Ecto neural progenitor cell (in vitro differentiated cells): ENCODE results near the gene RASSF4.

ENCODE experiments used
- DNase-seq: peaks from one replicate; pipeline ENCODE4 v3.0.0-alpha.2; 2018; ENCODE audit warnings: low spot score

The RASSF4 gene

GRCh38 chr10:44947371-44948152 is 12.0 kb upstream of the RASSF4 start:
- peak; percentile 43 for DNase-seq

GRCh38 chr10:44948642-44949041 is 11.0 kb upstream of the RASSF4 start:
- DNase-seq: no peak

GRCh38 chr10:44949127-44949802 is 10.3 kb upstream of the RASSF4 start:
- peak; percentile 17 for DNase-seq

GRCh38 chr10:44949915-44950314 is 9.7 kb upstream of the RASSF4 start:
- peak; percentile 36 for DNase-seq

- DNase-seq: peak; percentile 24
Observed at GRCh38 chr10:44950326-44951225, 9.0 kb upstream of the RASSF4 start.

GRCh38 chr10:44951576-44952226 is 7.9 kb upstream of the RASSF4 start:
- DNase-seq: no peak

GRCh38 chr10:44952779-44953231 is 6.8 kb upstream of the RASSF4 start:
- peak; percentile 56 for DNase-seq

GRCh38 chr10:44954042-44954441 is 5.6 kb upstream of the RASSF4 start:
- no peak for DNase-seq

GRCh38 chr10:44954962-44955361 is 4.6 kb upstream of the RASSF4 start:
- DNase-seq: no peak

GRCh38 chr10:44955413-44956070 is 4.1 kb upstream of the RASSF4 start:
- peak; percentile 16 for DNase-seq

- no peak for DNase-seq
Observed at GRCh38 chr10:44956226-44956625, 3.4 kb upstream of the RASSF4 start.

GRCh38 chr10:44956717-44957706 is 2.6 kb upstream of the RASSF4 start:
- no peak for DNase-seq

GRCh38 chr10:44958196-44958897 is 1.3 kb upstream of the RASSF4 start:
- peak; percentile 32 for DNase-seq

- no peak for DNase-seq
Observed at GRCh38 chr10:44958898-44959246, 730 bp upstream of the RASSF4 start.

GRCh38 chr10:44960088-44960460 is 472 bp downstream of the RASSF4 start:
- no peak for DNase-seq

GRCh38 chr10:44960482-44961229 is 1.1 kb downstream of the RASSF4 start:
- DNase-seq: peak; percentile 44

- DNase-seq: peak; percentile 40
Observed at GRCh38 chr10:44961230-44961571, 1.6 kb downstream of the RASSF4 start.

GRCh38 chr10:44961931-44962750 is 2.5 kb downstream of the RASSF4 start:
- DNase-seq: no peak
